D721Med (cell line): Measurements from ENCODE around the gene TTC28.

Experiments
- DNase-seq: peaks from one replicate; pipeline ENCODE4 v3.0.0; 2011; ENCODE audit warnings: low spot score; ENCODE audit not compliant: insufficient read length
- FAIRE-seq: peaks from 2 replicates; lab custom pipeline; 2011; peaks lifted over from hg19 to GRCh38; lab: Jason Lieb, UNC
- CTCF ChIP-seq: IDR thresholded peaks from 2 replicates; pipeline ENCODE4 v1.5.1; 2012; ENCODE audit warnings: mild to moderate bottlenecking, control low read depth; ENCODE audit not compliant: insufficient read depth; ENCODE audit errors: missing control alignments

TTC28 gene

GRCh38 chr22:28407645-28408044, 272.0 kb downstream of the TTC28 start:
- FAIRE-seq, result no peak
- no peak for TF ChIP-seq CTCF
- DNase-seq, result no peak

GRCh38 chr22:28406246-28406645, 273.4 kb downstream of the TTC28 start:
- FAIRE-seq, result no peak
- DNase-seq, result no peak
- no peak for TF ChIP-seq CTCF

- no peak for DNase-seq
- no peak for TF ChIP-seq CTCF
- FAIRE-seq, result no peak
Observed at GRCh38 chr22:28405588-28405987, 274.1 kb downstream of the TTC28 start.

GRCh38 chr22:28402539-28402938, 277.1 kb downstream of the TTC28 start:
- FAIRE-seq (no peak), DNase-seq (no peak)
- no peak for TF ChIP-seq CTCF

GRCh38 chr22:28402060-28402459, 277.6 kb downstream of the TTC28 start:
- TF ChIP-seq CTCF, result no peak
- FAIRE-seq (no peak), DNase-seq (no peak)

- no peak for TF ChIP-seq CTCF
- DNase-seq, result no peak
- no peak for FAIRE-seq
Observed at GRCh38 chr22:28398981-28399380, 280.7 kb downstream of the TTC28 start.

GRCh38 chr22:28398355-28398754, 281.3 kb downstream of the TTC28 start:
- no peak for TF ChIP-seq CTCF
- DNase-seq (no peak), FAIRE-seq (no peak)
